Measurements from ENCODE around the gene RNLS.

RNLS gene

DNA sequence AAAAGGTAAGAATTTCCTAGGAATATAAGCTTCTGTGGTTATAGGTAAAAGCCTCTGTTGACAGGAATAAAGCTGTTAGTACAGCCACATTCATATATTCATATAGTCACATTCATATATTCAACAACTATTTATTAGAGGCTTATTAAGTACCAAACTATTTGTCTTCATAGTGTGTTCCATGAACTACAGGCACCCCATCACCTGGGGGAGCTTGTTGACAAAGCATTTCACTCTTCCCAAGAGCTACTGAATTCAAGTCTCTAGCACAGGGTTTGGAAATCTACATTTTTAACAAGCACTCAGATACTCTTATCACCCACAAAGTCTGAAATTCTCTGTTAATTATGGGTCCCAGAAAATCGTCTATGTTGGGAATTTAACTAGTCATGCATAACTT is 110.6 kb downstream of the RNLS start:
- ATAC-seq (replicated peaks) (no peak), DNase-seq (no peak)

GRCh38 chr10:88471899-88472298 is 111.2 kb downstream of the RNLS start:
- Mint-ChIP-seq H3K4me1 (ENCODE audit: low read depth in 2 of 2) (no peaks in the 10 kb centered on the region), H3K9me3 (no peaks in the 10 kb centered on the region), H3K27ac (no peak overlapping the region), H3K27me3 (no peaks in the 10 kb centered on the region), H3K4me3 (no peak overlapping the region), H3K36me3 (ENCODE audit: insufficient read depth) (no peaks in the 10 kb centered on the region)
- ATAC-seq (replicated peaks), result no peak
- no peak for DNase-seq

More for the DNA sequence above, 110.6 kb downstream of the RNLS start:
- no peaks in the 10 kb centered on the region for H3K9me3 Mint-ChIP-seq
- H3K4me1 Mint-ChIP-seq (ENCODE audit: low read depth in 2 of 2), result no peaks in the 10 kb centered on the region
- no peak overlapping the region for H3K4me3 Mint-ChIP-seq
- H3K27me3 Mint-ChIP-seq, result no peaks in the 10 kb centered on the region
- no peaks in the 10 kb centered on the region for H3K36me3 Mint-ChIP-seq (ENCODE audit: insufficient read depth)
- H3K27ac Mint-ChIP-seq, result no peak overlapping the region

DNA sequence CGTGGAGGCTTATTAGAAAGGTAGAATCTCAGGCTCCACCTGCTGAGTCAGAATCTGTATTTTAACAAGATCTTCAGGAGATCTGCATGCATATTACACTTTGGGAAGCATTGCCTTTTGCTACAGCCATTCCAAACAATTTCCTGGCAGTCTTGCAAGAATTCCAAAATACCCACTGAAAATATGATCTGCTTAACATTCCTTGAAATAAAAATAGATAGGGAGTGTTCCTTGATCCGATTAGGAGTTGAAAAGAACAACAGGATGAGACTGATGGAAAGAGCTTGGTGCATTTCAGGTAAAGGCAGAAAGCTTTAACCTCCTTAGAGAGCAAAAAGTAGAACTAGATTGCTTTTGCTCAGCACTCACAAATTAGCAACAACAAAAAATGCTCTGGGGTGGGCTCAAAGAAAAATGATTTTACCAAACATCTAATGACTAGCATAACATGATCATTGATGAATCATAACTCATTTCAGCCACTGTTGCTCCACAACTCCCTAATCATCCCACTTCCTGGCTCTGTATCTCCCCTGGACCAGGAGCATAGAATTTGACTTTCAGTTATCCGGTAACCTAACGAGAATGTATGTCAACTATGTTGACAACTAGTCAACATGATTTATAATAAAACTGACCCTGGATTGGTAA is 115.2 kb downstream of the RNLS start:
- H3K9me3 Mint-ChIP-seq, result no peaks in the 10 kb centered on the region
- no peaks in the 10 kb centered on the region for H3K36me3 Mint-ChIP-seq (ENCODE audit: insufficient read depth)
- ATAC-seq (replicated peaks), result no peak
- no peak overlapping the region for H3K4me3 Mint-ChIP-seq
- no peaks in the 10 kb centered on the region for H3K4me1 Mint-ChIP-seq (ENCODE audit: low read depth in 2 of 2)
- H3K27me3 Mint-ChIP-seq, result no peaks in the 10 kb centered on the region
- no peak for DNase-seq
- no peak overlapping the region for H3K27ac Mint-ChIP-seq

GRCh38 chr10:88466786-88467185 is 116.3 kb downstream of the RNLS start:
- DNase-seq (no peak), ATAC-seq (replicated peaks) (no peak)
- H3K27ac Mint-ChIP-seq, result no peak overlapping the region
- no peak overlapping the region for H3K4me3 Mint-ChIP-seq
- H3K27me3 Mint-ChIP-seq, result no peaks in the 10 kb centered on the region
- no peaks in the 10 kb centered on the region for H3K4me1 Mint-ChIP-seq (ENCODE audit: low read depth in 2 of 2)
- no peaks in the 10 kb centered on the region for H3K9me3 Mint-ChIP-seq
- H3K36me3 Mint-ChIP-seq (ENCODE audit: insufficient read depth), result no peaks in the 10 kb centered on the region

DNA sequence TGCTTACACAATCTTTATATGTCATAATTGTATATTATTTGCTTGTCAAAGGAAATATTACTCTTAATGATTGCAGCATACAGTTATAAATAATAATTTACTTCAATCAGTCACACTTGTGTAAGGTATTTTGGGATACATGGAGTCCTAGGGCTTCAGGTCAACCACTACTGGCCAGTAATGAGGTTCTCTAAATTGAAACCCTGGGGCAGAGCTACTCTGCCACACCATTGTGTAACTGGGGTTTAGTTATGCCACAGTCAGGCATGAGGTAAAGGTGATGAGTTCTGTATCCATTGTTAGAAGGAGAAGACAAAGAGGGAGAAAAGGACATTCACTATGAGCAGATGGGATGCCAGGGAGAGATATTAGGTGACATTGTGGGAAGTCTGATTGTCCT is 117.4 kb downstream of the RNLS start:
- Mint-ChIP-seq H3K9me3 (no peaks in the 10 kb centered on the region), H3K27me3 (no peaks in the 10 kb centered on the region), H3K4me3 (no peak overlapping the region), H3K36me3 (ENCODE audit: insufficient read depth) (no peaks in the 10 kb centered on the region), H3K4me1 (ENCODE audit: low read depth in 2 of 2) (no peaks in the 10 kb centered on the region), H3K27ac (no peak overlapping the region)
- no peak for DNase-seq
- no peak for ATAC-seq (replicated peaks)

- ATAC-seq (replicated peaks), result no peak
- H3K36me3 Mint-ChIP-seq (ENCODE audit: insufficient read depth), result no peaks in the 10 kb centered on the region
- H3K4me3 Mint-ChIP-seq, result no peak overlapping the region
- no peaks in the 10 kb centered on the region for H3K9me3 Mint-ChIP-seq
- DNase-seq, result no peak
- H3K27me3 Mint-ChIP-seq, result no peaks in the 10 kb centered on the region
- no peaks in the 10 kb centered on the region for H3K4me1 Mint-ChIP-seq (ENCODE audit: low read depth in 2 of 2)
- no peak overlapping the region for H3K27ac Mint-ChIP-seq
Observed at GRCh38 chr10:88463811-88464210, 119.3 kb downstream of the RNLS start.

GRCh38 chr10:88461426-88461825 is 121.7 kb downstream of the RNLS start:
- ATAC-seq (replicated peaks) (no peak), DNase-seq (no peak)
- Mint-ChIP-seq H3K4me1 (ENCODE audit: low read depth in 2 of 2) (no peaks in the 10 kb centered on the region), H3K4me3 (no peak overlapping the region), H3K27ac (no peak overlapping the region), H3K27me3 (no peaks in the 10 kb centered on the region), H3K36me3 (ENCODE audit: insufficient read depth) (no peaks in the 10 kb centered on the region), H3K9me3 (no peaks in the 10 kb centered on the region)

- Mint-ChIP-seq H3K9me3 (no peaks in the 10 kb centered on the region), H3K27me3 (no peaks in the 10 kb centered on the region), H3K4me1 (ENCODE audit: low read depth in 2 of 2) (no peaks in the 10 kb centered on the region), H3K4me3 (no peak overlapping the region), H3K27ac (no peak overlapping the region), H3K36me3 (ENCODE audit: insufficient read depth) (no peaks in the 10 kb centered on the region)
- ATAC-seq (replicated peaks) (no peak), DNase-seq (no peak)
Observed at GRCh38 chr10:88459530-88459929, 123.6 kb downstream of the RNLS start.

DNA sequence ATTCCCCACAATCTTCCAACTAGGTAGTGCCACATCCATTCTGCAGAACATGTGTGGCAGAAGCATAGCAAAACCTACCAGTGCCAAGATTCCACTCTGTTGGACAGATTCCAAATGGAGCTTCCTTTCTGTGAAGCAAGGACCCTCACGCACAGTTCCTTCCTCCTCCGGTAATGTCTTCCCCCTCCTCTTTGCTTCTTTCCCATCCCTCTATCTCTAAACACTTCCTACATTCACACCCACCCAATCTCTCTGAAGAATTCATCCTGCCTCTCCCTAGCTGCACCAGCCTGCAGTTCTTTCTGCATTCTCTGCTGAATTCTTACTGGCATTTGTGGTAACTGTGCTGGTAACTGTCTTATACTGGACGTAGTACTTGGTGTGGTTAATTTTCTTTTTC is 124.9 kb downstream of the RNLS start:
- Mint-ChIP-seq H3K36me3 (ENCODE audit: insufficient read depth) (no peaks in the 10 kb centered on the region), H3K27ac (no peak overlapping the region), H3K9me3 (no peaks in the 10 kb centered on the region), H3K4me3 (no peak overlapping the region), H3K4me1 (ENCODE audit: low read depth in 2 of 2) (no peaks in the 10 kb centered on the region), H3K27me3 (no peaks in the 10 kb centered on the region)
- no peak for DNase-seq
- no peak for ATAC-seq (replicated peaks)

DNA sequence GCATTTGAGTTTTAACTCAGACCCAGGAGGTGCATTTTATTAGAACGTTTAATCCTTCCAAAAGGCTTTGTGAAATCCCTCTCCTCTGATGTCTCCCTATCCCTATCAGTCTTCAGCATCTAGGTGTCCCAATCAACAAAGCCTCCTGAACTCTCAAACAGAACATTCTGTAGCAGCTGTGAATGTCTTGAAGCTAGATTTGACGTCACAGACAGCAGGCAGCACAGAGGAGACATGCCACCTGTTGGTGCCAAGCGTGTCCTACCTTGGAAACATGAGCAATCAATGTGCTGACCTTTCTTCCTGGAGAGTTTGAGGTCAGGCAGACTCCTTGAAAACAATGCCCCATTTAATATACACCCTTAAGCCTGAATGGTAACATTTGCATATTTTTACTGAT is 125.5 kb downstream of the RNLS start:
- no peaks in the 10 kb centered on the region for H3K9me3 Mint-ChIP-seq
- H3K27me3 Mint-ChIP-seq, result no peaks in the 10 kb centered on the region
- H3K4me3 Mint-ChIP-seq, result no peak overlapping the region
- H3K4me1 Mint-ChIP-seq (ENCODE audit: low read depth in 2 of 2), result no peaks in the 10 kb centered on the region
- H3K36me3 Mint-ChIP-seq (ENCODE audit: insufficient read depth), result no peaks in the 10 kb centered on the region
- DNase-seq (no peak), ATAC-seq (replicated peaks) (no peak)
- H3K27ac Mint-ChIP-seq, result no peak overlapping the region

DNA sequence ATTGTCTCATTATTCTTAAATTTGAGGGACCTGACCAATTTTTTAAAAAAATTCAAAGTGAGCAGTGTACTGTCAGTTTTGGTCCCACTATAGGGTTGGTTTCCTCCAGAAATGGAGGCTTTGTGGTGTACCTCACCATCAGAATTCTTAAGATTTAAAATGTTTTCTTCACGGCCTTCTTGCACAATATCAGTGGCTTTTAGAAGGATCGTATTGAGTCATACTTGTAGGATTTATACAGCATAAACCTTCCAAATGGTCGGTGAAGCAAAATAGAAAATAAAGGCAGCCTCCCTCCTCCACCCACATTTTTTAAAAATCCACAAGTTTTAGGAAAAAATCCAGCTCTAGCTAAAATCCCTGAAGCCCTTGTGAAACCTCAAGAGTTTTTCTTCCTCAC is 126.4 kb downstream of the RNLS start:
- Mint-ChIP-seq H3K27ac (no peak overlapping the region), H3K4me1 (ENCODE audit: low read depth in 2 of 2) (no peaks in the 10 kb centered on the region), H3K36me3 (ENCODE audit: insufficient read depth) (no peaks in the 10 kb centered on the region), H3K9me3 (no peaks in the 10 kb centered on the region), H3K4me3 (no peak overlapping the region), H3K27me3 (no peaks in the 10 kb centered on the region)
- DNase-seq, result no peak
- ATAC-seq (replicated peaks), result no peak

DNA sequence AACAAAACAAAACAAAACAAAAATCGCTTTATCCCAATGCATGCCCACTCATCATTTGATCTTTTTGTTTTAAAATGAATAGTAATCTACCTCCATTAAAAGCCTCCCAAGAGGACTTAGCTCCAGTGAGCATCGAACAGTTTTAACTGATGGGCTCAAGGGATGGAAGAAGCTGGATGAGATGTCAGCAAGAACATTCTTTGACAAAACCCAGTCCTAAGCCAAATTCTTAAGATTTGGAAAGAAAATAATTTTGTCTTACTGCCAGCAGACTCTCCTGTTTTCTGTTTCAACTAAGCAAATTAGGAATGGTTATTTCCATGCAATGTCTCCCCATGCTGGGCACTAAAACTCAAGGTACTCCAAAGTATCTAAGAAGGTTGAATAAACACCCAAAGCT is 127.3 kb downstream of the RNLS start:
- Mint-ChIP-seq H3K27me3 (no peaks in the 10 kb centered on the region), H3K36me3 (ENCODE audit: insufficient read depth) (no peaks in the 10 kb centered on the region), H3K4me3 (no peak overlapping the region), H3K9me3 (no peaks in the 10 kb centered on the region), H3K4me1 (ENCODE audit: low read depth in 2 of 2) (no peaks in the 10 kb centered on the region), H3K27ac (no peak overlapping the region)
- ATAC-seq (replicated peaks) (no peak), DNase-seq (no peak)

- no peaks in the 10 kb centered on the region for H3K4me1 Mint-ChIP-seq (ENCODE audit: low read depth in 2 of 2)
- no peak for DNase-seq
- H3K4me3 Mint-ChIP-seq, result no peak overlapping the region
- H3K9me3 Mint-ChIP-seq, result no peaks in the 10 kb centered on the region
- H3K27ac Mint-ChIP-seq, result no peak overlapping the region
- peaks cover 0 to 13% of the 10 kb centered on the region in 2 donors for H3K27me3 Mint-ChIP-seq
- H3K36me3 Mint-ChIP-seq (ENCODE audit: insufficient read depth), result no peaks in the 10 kb centered on the region
- no peak for ATAC-seq (replicated peaks)
Observed at GRCh38 chr10:88450201-88450600, 132.9 kb downstream of the RNLS start.

DNA sequence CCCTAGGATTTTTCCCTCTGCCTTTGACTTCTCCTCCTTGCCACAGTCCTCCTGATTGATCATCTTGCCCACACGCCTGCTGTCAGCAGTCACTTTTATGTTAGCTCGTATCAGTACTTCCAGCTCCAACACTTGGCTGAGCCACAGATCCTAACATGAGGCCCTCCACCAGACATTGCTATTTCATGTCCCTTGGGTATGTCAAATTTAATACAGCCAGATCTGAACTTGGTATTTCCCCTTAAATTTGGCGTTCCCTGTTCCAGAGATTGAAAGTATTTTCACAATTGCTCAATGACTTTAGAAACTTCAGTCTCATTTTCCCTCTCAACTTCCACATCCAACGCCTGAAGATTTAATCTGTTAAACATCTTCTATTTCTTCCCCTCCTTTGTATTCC is 140.4 kb downstream of the RNLS start:
- Mint-ChIP-seq H3K4me3 (no peak overlapping the region), H3K27me3 (peaks cover 11 to 18% of the 10 kb centered on the region in 2 donors), H3K9me3 (no peaks in the 10 kb centered on the region), H3K36me3 (ENCODE audit: insufficient read depth) (no peaks in the 10 kb centered on the region), H3K27ac (no peak overlapping the region), H3K4me1 (ENCODE audit: low read depth in 2 of 2) (no peaks in the 10 kb centered on the region)
- no peak for ATAC-seq (replicated peaks)
- DNase-seq, result no peak

DNA sequence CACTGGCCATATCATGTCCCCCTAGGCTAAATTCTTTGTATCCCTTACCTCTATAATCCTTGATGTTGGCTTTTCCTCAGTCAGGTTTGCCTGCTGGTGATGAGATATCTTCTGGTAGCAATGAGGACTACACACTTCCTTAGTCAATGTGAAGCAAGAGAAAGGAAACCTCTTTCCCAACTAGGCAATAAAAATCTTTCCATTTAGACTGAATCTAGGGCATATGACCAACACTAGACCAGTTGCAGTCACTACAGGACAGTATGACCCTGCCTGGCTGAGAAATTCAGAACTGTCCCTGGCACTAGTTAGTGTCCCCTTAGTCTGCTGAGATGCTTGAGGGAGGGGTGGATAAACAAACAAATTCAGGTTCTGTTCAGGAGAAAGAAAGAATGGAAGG is 142.6 kb downstream of the RNLS start:
- ATAC-seq (replicated peaks), result no peak
- no peaks in the 10 kb centered on the region for H3K36me3 Mint-ChIP-seq (ENCODE audit: insufficient read depth)

More for the DNA sequence above, 142.6 kb downstream of the RNLS start:
- H3K27me3 Mint-ChIP-seq, result peaks cover 9 to 11% of the 10 kb centered on the region in 2 donors
- H3K4me3 Mint-ChIP-seq, result no peak overlapping the region
- H3K27ac Mint-ChIP-seq, result no peak overlapping the region
- no peaks in the 10 kb centered on the region for H3K9me3 Mint-ChIP-seq
- H3K4me1 Mint-ChIP-seq (ENCODE audit: low read depth in 2 of 2), result no peaks in the 10 kb centered on the region
- DNase-seq, result no peak

Measured in effector memory CD8-positive, alpha-beta T cell (primary cell).